ENCODE results near the gene PRUNE1. TPM values are rescaled to one million over a fixed set of nuclear protein-coding genes. Genes with fewer than 3 reads are reported as not detected.

PRUNE1 gene, protein sequence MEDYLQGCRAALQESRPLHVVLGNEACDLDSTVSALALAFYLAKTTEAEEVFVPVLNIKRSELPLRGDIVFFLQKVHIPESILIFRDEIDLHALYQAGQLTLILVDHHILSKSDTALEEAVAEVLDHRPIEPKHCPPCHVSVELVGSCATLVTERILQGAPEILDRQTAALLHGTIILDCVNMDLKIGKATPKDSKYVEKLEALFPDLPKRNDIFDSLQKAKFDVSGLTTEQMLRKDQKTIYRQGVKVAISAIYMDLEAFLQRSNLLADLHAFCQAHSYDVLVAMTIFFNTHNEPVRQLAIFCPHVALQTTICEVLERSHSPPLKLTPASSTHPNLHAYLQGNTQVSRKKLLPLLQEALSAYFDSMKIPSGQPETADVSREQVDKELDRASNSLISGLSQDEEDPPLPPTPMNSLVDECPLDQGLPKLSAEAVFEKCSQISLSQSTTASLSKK
- total RNA-seq: 10 to 100 TPM; 18.5 to 20.5 TPM

DNA sequence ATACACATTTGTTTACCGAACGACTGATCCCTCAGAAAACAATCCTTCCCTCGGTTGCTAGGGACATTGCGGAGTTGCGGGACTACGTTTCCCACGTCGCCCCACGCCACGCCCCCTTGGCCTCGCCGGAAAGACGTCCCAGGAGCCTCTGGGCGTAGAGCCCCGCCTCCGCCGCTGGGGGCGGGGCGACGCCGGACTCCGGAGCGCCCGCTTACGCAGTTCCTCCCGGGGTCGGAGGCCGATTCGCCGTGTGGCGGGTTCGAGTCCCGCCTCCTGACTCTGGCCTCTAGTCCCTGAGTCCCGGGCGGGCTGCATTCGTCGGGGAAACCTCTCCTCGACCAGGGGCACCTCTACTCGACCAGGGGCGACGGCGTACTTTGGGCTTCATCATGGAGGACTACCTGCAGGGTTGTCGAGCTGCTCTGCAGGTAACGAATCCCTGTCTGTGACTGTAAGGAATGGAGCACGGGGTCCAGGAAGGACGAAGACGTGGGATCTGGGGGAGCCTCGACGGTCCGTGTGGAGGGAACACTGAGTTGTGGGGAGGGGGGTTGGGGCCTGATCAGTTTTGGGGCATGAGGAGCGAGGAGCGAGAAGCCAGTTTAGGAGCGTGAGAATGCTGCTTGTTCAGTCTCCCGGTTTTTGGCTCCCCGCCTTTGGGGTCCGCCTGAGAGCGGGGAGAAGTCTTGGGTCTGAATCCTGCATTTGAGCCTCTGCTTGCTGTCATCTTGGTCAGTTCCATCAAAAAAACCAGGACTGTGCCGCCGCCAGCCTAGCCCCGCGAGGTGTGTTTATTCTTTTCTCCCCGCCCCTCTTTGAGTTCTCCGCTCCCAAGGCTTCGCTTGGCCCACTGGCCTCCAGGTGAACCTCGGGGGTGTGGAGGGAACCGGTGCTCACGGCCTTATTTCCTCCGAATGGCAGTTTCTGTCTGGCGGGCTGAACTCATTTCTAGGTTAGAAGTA is at the start of gene PRUNE1:
Gene PRUNE1 (plus strand): TSS at position 206 of the 962 bp plus-strand sequence. CDS start 184 bp downstream, at position 390.

DNA sequence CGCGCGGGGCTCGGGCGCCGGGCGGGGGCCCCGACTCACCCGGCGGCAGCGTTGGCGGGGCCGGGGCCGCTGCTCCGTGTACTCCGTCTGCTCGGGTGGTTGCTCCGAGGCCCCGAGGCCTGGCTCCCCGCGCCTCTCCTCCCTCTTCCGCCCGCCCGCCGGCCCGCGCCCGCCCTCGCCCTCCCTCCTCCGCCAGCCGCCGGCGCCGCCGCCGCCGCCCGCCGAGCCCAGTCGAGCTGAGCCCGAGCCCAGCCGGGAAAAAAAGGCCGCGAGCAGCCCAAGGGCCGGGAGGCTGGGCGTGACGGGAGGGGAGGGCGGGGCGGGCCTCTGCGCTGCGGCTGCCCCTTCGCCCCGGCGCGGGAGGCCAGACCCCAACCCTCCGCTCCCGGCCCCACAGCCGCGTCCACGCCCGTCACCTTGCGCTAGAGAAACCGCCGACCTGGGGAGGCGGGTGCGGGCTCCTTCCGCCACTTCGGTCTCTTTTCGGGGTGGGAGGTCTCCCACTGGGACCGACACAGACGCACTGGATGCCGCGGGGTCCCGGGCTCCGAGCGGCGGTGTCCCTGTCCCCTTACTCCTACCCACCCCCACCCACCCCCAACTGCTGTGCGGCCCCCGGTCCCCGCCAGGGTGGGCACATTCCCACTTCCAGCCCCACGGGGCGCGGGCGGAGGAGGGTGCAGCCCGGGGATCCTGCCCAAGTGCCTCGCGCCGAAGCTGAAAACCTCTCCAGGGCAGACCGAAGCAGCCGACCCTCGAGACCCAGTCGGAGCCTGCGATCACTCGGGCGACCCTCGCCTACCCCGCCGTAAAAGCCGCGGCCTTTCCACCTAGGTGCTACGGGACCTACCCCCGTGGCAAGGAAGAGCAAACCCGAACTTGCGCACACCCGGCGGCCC is 33.4 kb upstream of the PRUNE1 start, which contains the start of gene CERS2:
Gene CERS2 (minus strand): TSS at position 256 of the 899 bp plus-strand sequence. CDS start 5,745 bp downstream, outside the sequence.

DNA sequence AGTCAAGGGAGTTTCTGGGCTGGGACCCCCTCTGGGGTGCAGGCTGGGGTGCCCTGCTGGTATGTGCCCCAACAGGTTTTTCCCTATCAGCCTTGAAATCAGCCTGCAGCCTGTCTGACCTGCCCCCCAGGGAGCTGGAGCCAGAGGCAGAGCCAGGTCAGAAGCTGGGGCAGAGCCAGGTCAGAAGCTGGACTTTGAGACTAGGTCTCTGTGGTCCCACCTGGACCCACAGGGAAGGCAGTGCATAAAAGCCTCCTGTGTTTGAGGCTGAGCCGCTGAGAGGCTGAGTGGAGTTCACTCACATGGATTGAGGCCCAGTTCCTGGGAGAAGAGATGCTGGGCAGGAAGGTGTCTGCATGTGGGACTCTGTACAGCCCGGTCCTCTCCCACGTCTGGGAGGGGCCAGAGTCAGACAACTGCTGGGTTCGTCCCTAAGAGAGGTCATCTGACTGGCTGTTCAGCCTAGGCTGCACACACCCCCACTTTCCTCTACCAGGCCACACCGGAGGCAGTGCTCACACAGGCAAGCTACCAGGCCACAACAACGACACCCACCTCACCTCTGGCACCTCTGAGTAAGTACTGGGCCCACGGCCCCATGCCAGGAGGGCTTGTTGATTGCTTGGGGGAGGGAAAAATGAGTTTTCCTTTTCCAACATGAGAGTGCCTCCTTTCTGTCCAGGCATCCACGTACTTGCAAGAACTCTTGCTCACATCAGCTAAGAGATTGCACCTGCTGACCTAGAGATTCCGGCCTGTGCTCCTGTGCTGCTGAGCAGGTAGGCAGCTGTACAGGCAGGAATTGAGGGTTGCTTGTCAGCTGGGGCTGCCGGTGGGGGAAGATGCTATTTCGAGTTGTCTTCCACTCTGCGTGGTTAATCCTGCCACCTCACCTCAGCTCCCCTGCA is 26.2 kb upstream of the PRUNE1 start, which contains the start of gene ANXA9:
Gene ANXA9 (plus strand): TSS at position 488 of the 908 bp plus-strand sequence. CDS start 814 bp downstream, outside the sequence.

DNA sequence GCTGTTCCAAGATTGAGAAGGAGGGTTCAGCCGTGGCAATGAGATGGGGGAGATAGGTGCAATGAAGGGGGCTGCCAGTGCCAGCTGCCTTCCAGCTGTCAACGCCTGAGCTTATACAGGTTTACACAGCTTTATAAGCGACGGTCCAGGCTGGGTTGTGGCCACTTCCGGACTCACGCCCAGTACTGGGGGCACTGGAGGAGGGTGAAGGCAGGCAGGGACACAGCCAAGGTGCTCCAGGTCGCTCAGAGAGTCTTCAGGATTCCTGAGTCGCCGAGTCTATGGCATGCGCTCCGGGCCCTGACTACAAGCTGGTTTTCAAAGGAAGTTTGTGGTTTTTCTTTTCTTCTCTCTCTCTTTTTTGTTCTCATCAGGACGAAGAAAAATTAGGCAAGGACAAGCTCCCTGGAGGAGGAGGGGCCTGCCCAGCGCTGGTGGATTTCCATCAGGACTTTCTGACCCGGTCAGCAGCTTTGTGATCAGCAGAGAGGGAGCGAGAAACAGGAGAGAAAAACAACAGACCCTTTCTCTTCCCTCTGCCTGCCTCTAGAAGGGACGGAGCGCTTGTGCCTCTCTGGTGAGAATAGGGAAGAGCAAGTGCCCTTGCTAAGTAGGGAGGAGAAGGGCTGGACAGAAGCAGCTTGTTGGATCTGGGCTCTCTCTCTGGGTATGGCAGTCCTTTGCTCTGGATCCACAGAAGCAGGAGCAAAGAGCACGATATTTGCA is 1.8 kb upstream of the PRUNE1 start, which contains the start of gene MINDY1:
Gene MINDY1 (minus strand): TSS at position 576 of the 726 bp plus-strand sequence. CDS start 4,285 bp downstream, outside the sequence.

DNA sequence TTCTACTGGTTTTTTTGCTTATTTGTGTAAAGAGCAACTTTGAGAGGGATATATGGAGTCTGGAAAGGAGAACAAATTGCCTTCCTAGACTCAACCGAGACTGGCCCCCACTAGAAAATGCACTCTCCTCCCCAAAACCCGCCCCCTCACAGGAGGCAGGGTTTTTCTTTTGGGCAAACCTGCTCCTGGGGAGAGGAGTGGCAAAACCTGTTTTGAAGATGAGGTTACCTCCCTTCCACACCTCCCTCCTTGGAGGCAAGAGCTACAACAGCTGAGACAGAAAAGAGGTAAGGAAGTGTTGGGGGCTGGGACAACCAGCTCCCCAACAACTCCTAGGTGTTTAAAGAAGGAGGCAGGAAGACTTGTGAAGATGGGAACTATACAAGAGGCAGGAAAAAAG is 28.1 kb downstream of the PRUNE1 start, which contains the start of gene BNIPL:
Gene BNIPL (plus strand): TSS at position 231 of the 400 bp plus-strand sequence. CDS start 140 bp downstream, at position 371.

DNA sequence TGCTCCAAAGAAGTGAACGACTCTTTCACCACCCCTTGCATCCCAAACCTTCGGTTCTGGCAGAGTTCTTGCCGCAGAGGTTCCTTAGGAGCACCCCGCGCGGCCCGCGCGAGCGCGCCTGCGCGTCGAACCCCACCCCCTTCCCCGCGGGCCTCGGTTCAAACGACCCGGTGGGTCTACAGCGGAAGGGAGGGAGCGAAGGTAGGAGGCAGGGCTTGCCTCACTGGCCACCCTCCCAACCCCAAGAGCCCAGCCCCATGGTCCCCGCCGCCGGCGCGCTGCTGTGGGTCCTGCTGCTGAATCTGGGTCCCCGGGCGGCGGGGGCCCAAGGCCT is 39.3 kb downstream of the PRUNE1 start, which contains the start of gene C1orf56:
Gene C1orf56 (plus strand): TSS at position 161 of the 334 bp plus-strand sequence. CDS start 97 bp downstream, at position 258.

DNA sequence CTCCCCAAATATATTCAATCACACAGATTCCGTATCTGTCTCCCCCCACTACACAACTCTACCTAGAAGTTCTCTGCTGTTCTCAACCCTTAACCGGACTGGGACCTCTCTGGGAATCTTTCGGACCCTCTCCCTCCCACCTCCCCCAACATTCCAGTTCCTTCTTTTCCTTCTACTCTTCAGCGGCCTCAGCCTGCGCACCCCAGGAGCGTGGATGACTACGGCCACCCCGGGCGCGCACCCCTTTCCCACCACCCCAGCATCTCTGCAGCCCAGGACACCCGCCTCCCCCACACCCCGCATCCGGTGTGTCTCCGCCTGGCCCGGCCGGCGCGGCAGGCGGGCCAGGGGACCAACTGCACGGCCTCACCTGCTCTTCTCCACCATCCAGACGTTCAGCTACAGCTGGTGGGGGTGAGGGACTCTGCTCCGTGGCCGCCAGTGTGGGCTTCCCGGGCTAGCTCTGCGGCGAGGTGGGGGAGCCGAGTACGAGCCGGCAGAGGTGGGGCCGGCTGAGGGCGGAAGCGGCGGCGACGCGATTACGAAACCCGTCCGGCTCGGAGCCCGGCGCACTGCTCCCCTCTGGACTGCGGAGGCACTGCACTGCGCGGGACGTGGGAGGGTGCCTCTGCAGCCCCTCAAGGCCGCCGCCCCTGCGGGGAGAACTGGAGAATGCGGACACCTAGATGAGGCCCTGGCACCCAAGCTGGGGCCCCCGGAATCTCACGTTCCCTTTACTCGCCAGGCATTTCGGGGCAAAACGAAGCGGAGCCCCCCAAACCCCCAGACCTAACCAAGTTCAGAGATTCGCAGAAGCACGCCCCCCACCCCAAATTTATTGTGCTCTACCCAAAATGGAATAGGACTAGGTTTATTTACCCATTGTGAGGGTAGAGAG is 51.1 kb downstream of the PRUNE1 start, which contains the start of gene CDC42SE1:
Gene CDC42SE1 (minus strand): TSS at position 514 of the 898 bp plus-strand sequence. CDS start 3,892 bp downstream, outside the sequence.

DNA sequence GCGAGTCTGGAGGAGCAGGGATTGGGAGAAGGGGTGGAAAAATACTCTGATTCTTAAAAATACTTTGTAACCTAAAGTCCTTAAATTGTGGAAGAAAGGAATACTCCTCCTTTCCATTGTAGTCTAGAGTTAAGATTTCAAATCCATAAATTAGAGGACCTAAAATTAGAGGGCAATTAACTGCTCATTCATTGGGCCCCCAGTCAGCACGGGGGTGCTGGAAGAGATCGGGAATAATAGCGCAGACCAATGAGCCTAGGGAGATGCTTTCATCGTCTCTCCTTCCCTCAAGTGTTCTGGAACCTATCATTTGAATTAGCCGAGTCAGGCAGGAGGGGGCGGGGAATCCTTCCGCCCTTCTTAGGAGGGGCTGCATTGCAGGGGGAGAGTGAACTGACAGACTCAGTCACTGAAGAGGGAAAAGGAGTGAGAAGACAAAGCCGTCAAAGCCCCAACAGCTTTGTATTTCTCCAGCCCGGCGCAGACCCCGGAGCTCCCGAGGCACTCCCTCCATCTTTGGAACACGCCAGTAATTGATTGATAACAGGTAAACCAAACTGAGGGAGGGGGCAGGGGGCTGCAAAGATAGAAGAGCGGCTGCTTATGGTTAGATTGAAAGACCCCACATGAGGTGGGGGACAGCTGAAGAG is 51.9 kb downstream of the PRUNE1 start, which contains the start of gene MLLT11:
Gene MLLT11 (plus strand): TSS at position 391 of the 650 bp plus-strand sequence. CDS start 6,828 bp downstream, outside the sequence.

DNA sequence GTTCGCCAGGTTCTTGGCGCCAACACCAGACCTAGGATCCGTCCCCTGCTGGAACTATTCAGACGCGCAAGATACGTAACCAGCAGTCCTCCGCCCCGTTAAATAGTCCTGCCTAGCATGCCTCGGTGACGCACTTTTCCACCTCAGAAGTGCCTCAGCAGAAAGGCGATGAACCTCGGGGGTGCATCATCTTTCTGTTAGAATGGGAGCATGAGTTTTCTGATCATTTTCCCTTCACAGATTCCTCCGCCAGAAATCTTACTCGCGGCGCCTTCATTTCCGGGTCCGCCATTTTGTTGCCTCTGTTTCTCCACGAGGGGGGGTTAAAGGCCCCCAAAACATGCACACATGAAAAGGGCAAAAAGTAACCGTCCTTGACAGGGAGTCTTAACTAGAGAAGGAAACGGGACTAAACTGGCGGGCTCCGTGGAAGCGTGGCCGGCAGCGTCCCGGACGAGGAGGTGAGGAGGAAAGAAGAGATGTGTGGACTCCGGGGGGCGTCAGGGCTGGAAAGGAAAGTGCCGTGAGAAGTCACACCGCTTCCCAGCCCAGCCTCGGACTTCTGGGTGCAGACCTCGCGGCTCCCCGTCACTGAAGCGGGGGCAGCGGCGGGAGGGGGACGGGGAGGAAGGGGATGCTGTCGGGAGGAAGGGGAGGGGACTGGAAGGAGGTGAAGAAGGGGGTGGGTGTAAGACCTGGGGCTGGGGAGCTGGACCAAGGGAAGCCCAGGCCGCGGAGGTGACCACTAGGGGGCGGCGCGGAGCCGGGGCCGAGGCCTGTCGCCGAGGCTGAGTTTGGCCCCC is 62.4 kb downstream of the PRUNE1 start, which contains the start of gene GABPB2:
Gene GABPB2 (plus strand): TSS at position 288 of the 803 bp plus-strand sequence. CDS start 17,429 bp downstream, outside the sequence.

Other genes with a start within 250 kb of the PRUNE1 start
- gene CTSS, start 242.7 kb upstream of the PRUNE1 start, total RNA-seq: 100 to 1,000 TPM; 113 to 117 TPM
- gene CTSK, start 200.2 kb upstream of the PRUNE1 start, total RNA-seq: 1 to 10 TPM; 6.3 to 6.9 TPM
- gene ARNT, start 131.8 kb upstream of the PRUNE1 start, total RNA-seq: 10 to 100 TPM; 49.0 to 50.1 TPM
- gene CTXND2, start 121.3 kb upstream of the PRUNE1 start, total RNA-seq: not detected
- 10 to 100 TPM; 53.5 to 59.7 TPM for gene SETDB1, start 82.1 kb upstream of the PRUNE1 start, total RNA-seq
- 100 to 1,000 TPM; 152 to 153 TPM for gene CERS2, start 33.6 kb upstream of the PRUNE1 start, total RNA-seq
- gene ANXA9, start 26.2 kb upstream of the PRUNE1 start, total RNA-seq: not detected
- 10 to 100 TPM; 37.4 to 37.7 TPM for gene MINDY1, start 1.5 kb upstream of the PRUNE1 start, total RNA-seq
- 1 to 10 TPM; 1.0 to 1.1 TPM for gene BNIPL, start 28.1 kb downstream of the PRUNE1 start, total RNA-seq
- 1 to 10 TPM; 1.2 to 1.4 TPM for gene C1orf56, start 39.3 kb downstream of the PRUNE1 start, total RNA-seq
- 100 to 1,000 TPM; 362 to 368 TPM for gene CDC42SE1, start 51.2 kb downstream of the PRUNE1 start, total RNA-seq
- gene MLLT11, start 51.9 kb downstream of the PRUNE1 start, total RNA-seq: 1 to 10 TPM; 4.0 to 4.1 TPM
- gene GABPB2, start 62.3 kb downstream of the PRUNE1 start, total RNA-seq: 10 to 100 TPM; 27.7 to 30.6 TPM
- 1 to 10 TPM; 3.6 to 3.8 TPM for gene SEMA6C, start 138.2 kb downstream of the PRUNE1 start, total RNA-seq
- gene TNFAIP8L2, start 148.2 kb downstream of the PRUNE1 start, total RNA-seq: 10 to 100 TPM; 41.8 to 42.4 TPM
- gene LYSMD1, start 157.5 kb downstream of the PRUNE1 start, total RNA-seq: 1 to 10 TPM; 2.7 to 3.1 TPM
- gene SCNM1, start 157.7 kb downstream of the PRUNE1 start, total RNA-seq: 10 to 100 TPM; 59.5 to 61.1 TPM
- 1 to 10 TPM; 3.2 to 4.4 TPM for gene TMOD4, start 167.5 kb downstream of the PRUNE1 start, total RNA-seq
- gene VPS72, start 181.7 kb downstream of the PRUNE1 start, total RNA-seq: 10 to 100 TPM; 74.6 to 77.0 TPM
- 10 to 100 TPM; 57.7 to 59.3 TPM for gene PIP5K1A, start 190.1 kb downstream of the PRUNE1 start, total RNA-seq
- 100 to 1,000 TPM; 163 to 173 TPM for gene PSMD4, start 246.3 kb downstream of the PRUNE1 start, total RNA-seq

Data from activated naive CD4-positive, alpha-beta T cell treated with anti-CD3 and anti-CD28 coated beads, Interleukin-2, amount 10 ng/mL, durations not matched to agents 5 hours and 36 hours (primary cell).